H9 (cell line): ENCODE measurements around the gene PIK3R5. TPM values are rescaled to one million over a fixed set of nuclear protein-coding genes. Genes with fewer than 3 reads are reported as not detected.
A peak's percentile ranks its signal among the peaks of the same experiment; 100 is the strongest.

Source experiments
- DNase-seq: peaks from one replicate; pipeline ENCODE4 v3.0.0-alpha.2; 2017
- H2AFZ ChIP-seq: one replicate; pipeline ENCODE4 v1.6.1; 2013; ENCODE audit warnings: mild to moderate bottlenecking, low read length, control low read depth, moderate library complexity
- H2AK5ac ChIP-seq: 2 replicates; pipeline ENCODE4 v1.6.1; 2013; ENCODE audit warnings: low read length, control low read depth, mixed read lengths; ENCODE audit not compliant: insufficient read length
- H2BK120ac ChIP-seq: one replicate; pipeline ENCODE4 v1.6.1; 2013; ENCODE audit warnings: low read depth, mild to moderate bottlenecking, low read length, control low read depth, inconsistent platforms; ENCODE audit not compliant: poor library complexity, severe bottlenecking
- H2BK12ac ChIP-seq: 2 replicates; pipeline ENCODE4 v1.6.1; 2013; ENCODE audit warnings: low read length, control low read depth, mixed read lengths, low read depth; ENCODE audit not compliant: insufficient read length
- H2BK15ac ChIP-seq: 2 replicates; pipeline ENCODE4 v1.6.1; 2013; ENCODE audit warnings: low read depth, low read length, control low read depth
- H2BK20ac ChIP-seq: one replicate; pipeline ENCODE4 v1.6.1; 2013; ENCODE audit warnings: low read depth, mild to moderate bottlenecking, low read length, control low read depth, inconsistent platforms; ENCODE audit not compliant: poor library complexity, severe bottlenecking
- H2BK5ac ChIP-seq: 2 replicates; pipeline ENCODE4 v1.6.1; 2013; ENCODE audit warnings: low read length, control low read depth, mixed read lengths; ENCODE audit not compliant: insufficient read length
- H3K14ac ChIP-seq: 2 replicates; pipeline ENCODE4 v1.6.1; 2013; ENCODE audit warnings: low read length, control low read depth; ENCODE audit not compliant: insufficient read depth
- H3K18ac ChIP-seq: 2 replicates; pipeline ENCODE4 v1.6.1; 2013; ENCODE audit warnings: low read depth, mild to moderate bottlenecking, mixed read lengths, low read length, control low read depth; ENCODE audit not compliant: insufficient read length
- H3K23ac ChIP-seq: 2 replicates; pipeline ENCODE4 v1.6.1; 2013; ENCODE audit warnings: low read length, control low read depth, mixed read lengths, low read depth; ENCODE audit not compliant: insufficient read length
- H3K23me2 ChIP-seq: 2 replicates; pipeline ENCODE4 v1.6.1; 2013; ENCODE audit warnings: low read depth, mild to moderate bottlenecking, mixed read lengths, low read length, control low read depth; ENCODE audit not compliant: insufficient read length, poor library complexity, severe bottlenecking
- H3K27ac ChIP-seq: 2 replicates; pipeline ENCODE4 v1.5.1; 2013; ENCODE audit warnings: low read length, control low read depth, mixed read lengths, low read depth; ENCODE audit not compliant: insufficient read length
- H3K27me3 ChIP-seq: 2 replicates; pipeline ENCODE4 v1.6.1; 2013; ENCODE audit warnings: low read length, control low read depth, inconsistent platforms; ENCODE audit not compliant: insufficient read depth
- H3K4ac ChIP-seq: 2 replicates; pipeline ENCODE4 v1.6.1; 2013; ENCODE audit warnings: low read depth, mild to moderate bottlenecking, control low read depth, inconsistent platforms, low read length, moderate library complexity
- H3K4me1 ChIP-seq: 2 replicates; pipeline ENCODE4 v1.6.1; 2013; ENCODE audit warnings: low read length, control low read depth, inconsistent platforms; ENCODE audit not compliant: insufficient read depth
- H3K4me2 ChIP-seq: 2 replicates; pipeline ENCODE4 v1.6.1; 2013; ENCODE audit warnings: low read length, control low read depth, mixed read lengths; ENCODE audit not compliant: insufficient read length, insufficient read depth
- H3K56ac ChIP-seq: 2 replicates; pipeline ENCODE4 v1.6.1; 2013; ENCODE audit warnings: low read depth, mild to moderate bottlenecking, mixed read lengths, low read length, control low read depth; ENCODE audit not compliant: insufficient read length
- H3K79me1 ChIP-seq: 2 replicates; pipeline ENCODE4 v1.6.1; 2013; ENCODE audit warnings: low read depth, mild to moderate bottlenecking, moderate library complexity, low read length, control low read depth, inconsistent platforms; ENCODE audit not compliant: insufficient read depth, poor library complexity, severe bottlenecking
- H3K79me2 ChIP-seq: 2 replicates; pipeline ENCODE4 v1.6.1; 2013; ENCODE audit warnings: low read length, control low read depth, inconsistent platforms; ENCODE audit not compliant: insufficient read depth
- H3K9ac ChIP-seq: 2 replicates; pipeline ENCODE4 v1.6.1; 2013; ENCODE audit warnings: low read length, control low read depth, mixed read lengths; ENCODE audit not compliant: insufficient read length; ENCODE audit errors: extremely low read depth
- H3K9me3 ChIP-seq: one replicate; pipeline ENCODE4 v1.6.1; 2013; ENCODE audit warnings: low read depth, low read length, inconsistent platforms; ENCODE audit not compliant: control insufficient read depth
- H3T11ph ChIP-seq: one replicate; pipeline ENCODE4 v1.6.1; 2013; ENCODE audit warnings: mild to moderate bottlenecking, low read length, control low read depth, inconsistent platforms
- H4K20me1 ChIP-seq: one replicate; pipeline ENCODE4 v1.6.1; 2013; ENCODE audit not compliant: control insufficient read depth, insufficient read length, insufficient read depth
- H4K5ac ChIP-seq: 2 replicates; pipeline ENCODE4 v1.6.1; 2013; ENCODE audit warnings: low read depth, mild to moderate bottlenecking, mixed read lengths, low read length, control low read depth; ENCODE audit not compliant: insufficient read length
- H4K8ac ChIP-seq: replicated peaks from 2 replicates; pipeline ENCODE4 v1.6.1; 2013; ENCODE audit warnings: low read length, control low read depth, mixed read lengths, low read depth; ENCODE audit not compliant: insufficient read length
- H4K91ac ChIP-seq: 2 replicates; pipeline ENCODE4 v1.6.1; 2013; ENCODE audit warnings: low read depth, mild to moderate bottlenecking, moderate library complexity, mixed read lengths, low read length, control low read depth; ENCODE audit not compliant: insufficient read length
- H3K27ac Mint-ChIP-seq, 3 experiments: 2 replicates in 2 of 3; 3 replicates in 1 of 3; pipeline ENCODE4 v1.8.0; 2020 to 2021; ENCODE audit warnings: mixed read lengths in 3 of 3, mild to moderate bottlenecking in 1 of 3, moderate library complexity in 1 of 3
- H3K27me3 Mint-ChIP-seq: 2 replicates; pipeline ENCODE4 v1.8.0; 2021; ENCODE audit warnings: low read depth, mild to moderate bottlenecking, moderate library complexity, mixed read lengths
- H3K36me3 Mint-ChIP-seq, 3 experiments: 2 replicates in 2 of 3; 3 replicates in 1 of 3; pipeline ENCODE4 v1.8.0; 2020 to 2021; ENCODE audit warnings: low read depth in 3 of 3, mixed read lengths in 3 of 3; ENCODE audit not compliant: insufficient read depth in 1 of 3
- H3K4me1 Mint-ChIP-seq, 2 experiments: 2 replicates each; pipeline ENCODE4 v1.8.0; 2020; ENCODE audit warnings: mixed read lengths in 2 of 2
- H3K4me3 Mint-ChIP-seq, 2 experiments: 2 replicates in 1 of 2; 3 replicates in 1 of 2; pipeline ENCODE4 v1.8.0; 2020 to 2021; ENCODE audit warnings: mild to moderate bottlenecking in 2 of 2, mixed read lengths in 2 of 2, moderate library complexity in 1 of 2
- H3K9me3 Mint-ChIP-seq, 2 experiments: 2 replicates in 1 of 2; 3 replicates in 1 of 2; pipeline ENCODE4 v1.8.0; 2020; ENCODE audit warnings: mild to moderate bottlenecking in 2 of 2, mixed read lengths in 2 of 2, moderate library complexity in 1 of 2
- WGBS: extraction: QIAGEN DNeasy Blood & Tissue Kit; methylation state at CpG from one replicate; pipeline ENCODE4 v1.1.7; 2013; ENCODE audit warnings: missing lambda C conversion rate, low lambda C conversion rate, mixed read lengths; ENCODE audit not compliant: insufficient read length; ENCODE audit errors: extremely low coverage; 5-methylcytosine and 5-hydroxymethylcytosine counted together
- total RNA-seq: library from RNA; stranded (reverse); gene quantifications from 2 replicates; pipeline ENCODE4 v1.2.1, GENCODE V29; 2021
- TF ChIP-seq, protein P1 (sequence below): fragments of 200-600 bp; sonication (generic); conservative IDR thresholded peaks from 3 replicates; pipeline ENCODE4 v1.8.0; 2021; ENCODE audit warnings: antibody characterized with exemption, mild to moderate bottlenecking

The PIK3R5 gene
- total RNA-seq, 1 experiment from 2014 or later, result 1.4 TPM

DNA sequence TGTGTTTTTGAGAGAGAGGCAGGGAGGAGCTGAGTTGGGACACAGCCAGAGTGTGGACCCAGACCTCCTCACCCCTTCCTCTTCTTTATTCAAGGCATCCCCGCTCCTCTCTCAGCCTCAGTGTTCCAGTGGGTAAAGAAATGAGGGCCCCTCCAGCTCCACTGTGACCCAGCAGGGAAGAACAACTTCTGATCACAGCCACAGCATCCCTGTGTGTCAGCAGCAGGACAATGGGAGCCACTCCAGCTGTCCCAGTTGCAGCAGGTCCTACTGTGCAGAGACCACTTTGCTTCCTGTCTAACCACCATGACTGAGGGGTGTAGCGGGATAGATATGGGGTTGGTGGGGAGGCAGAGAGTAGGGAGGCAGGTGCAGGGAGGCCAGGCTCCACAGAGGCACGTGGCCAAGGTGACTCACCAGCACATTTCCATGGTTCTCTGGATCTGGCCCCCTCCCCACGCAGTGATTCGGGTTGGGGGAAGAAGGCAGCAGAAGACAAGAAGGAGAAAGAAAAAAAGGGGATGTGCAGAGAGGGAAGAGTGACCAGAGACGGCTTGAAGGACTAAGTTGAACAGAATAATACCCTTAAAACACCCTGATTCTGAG, 24.5 kb downstream of the PIK3R5 start:
- Histone ChIP-seq H3K14ac (no peak overlapping the region), H2BK20ac (no peak overlapping the region), H3K18ac (no peak overlapping the region), H4K91ac (no peak overlapping the region), H4K20me1 (no peaks in the 10 kb centered on the region), H2AK5ac (no peak overlapping the region), H2BK5ac (no peak overlapping the region), H3K27ac (no peak overlapping the region), H3K27me3 (no peaks in the 10 kb centered on the region), H3K4me2 (no peak overlapping the region), H4K8ac (no peak overlapping the region), H3K79me2 (no peaks in the 10 kb centered on the region), H2BK15ac (no peak overlapping the region), H3K79me1 (no peaks in the 10 kb centered on the region), H3K4ac (no peak overlapping the region), H3K23ac (no peak overlapping the region), H4K5ac (no peak overlapping the region), H2BK12ac (no peak overlapping the region), H2BK120ac (no peak overlapping the region), H3K23me2 (no peaks in the 10 kb centered on the region), H3T11ph (no peak overlapping the region), H3K9ac (no peak overlapping the region), H3K4me1 (no peaks in the 10 kb centered on the region; the same call in 1 of the 2 replicates), H3K56ac (no peak overlapping the region), H3K9me3 (no peaks in the 10 kb centered on the region), H2AFZ (no peak overlapping the region)
- Mint-ChIP-seq H3K27me3 (peaks cover 3% of the 10 kb centered on the region), H3K4me3 (no peak overlapping the region), H3K4me1 (peaks cover 22% of the 10 kb centered on the region in 2 experiments), H3K36me3 (0 out of 7 replicates have a peak, but pooled peaks cover 0 to 4% (median 0%) of the 10 kb centered on the region in 3 experiments), H3K9me3 (peaks cover 0 to 4% of the 10 kb centered on the region in 2 experiments; a peak in 2 of 5 replicates), H3K27ac (0 out of 7 replicates have a peak overlapping the region, but pooled peaks of 1 of the 3 experiments have one; percentile 15)
- no CpG with 5 or more reads among the region's 6 CpGs for WGBS
- DNase-seq, result peak; percentile 30
- TF ChIP-seq, protein P1, sequence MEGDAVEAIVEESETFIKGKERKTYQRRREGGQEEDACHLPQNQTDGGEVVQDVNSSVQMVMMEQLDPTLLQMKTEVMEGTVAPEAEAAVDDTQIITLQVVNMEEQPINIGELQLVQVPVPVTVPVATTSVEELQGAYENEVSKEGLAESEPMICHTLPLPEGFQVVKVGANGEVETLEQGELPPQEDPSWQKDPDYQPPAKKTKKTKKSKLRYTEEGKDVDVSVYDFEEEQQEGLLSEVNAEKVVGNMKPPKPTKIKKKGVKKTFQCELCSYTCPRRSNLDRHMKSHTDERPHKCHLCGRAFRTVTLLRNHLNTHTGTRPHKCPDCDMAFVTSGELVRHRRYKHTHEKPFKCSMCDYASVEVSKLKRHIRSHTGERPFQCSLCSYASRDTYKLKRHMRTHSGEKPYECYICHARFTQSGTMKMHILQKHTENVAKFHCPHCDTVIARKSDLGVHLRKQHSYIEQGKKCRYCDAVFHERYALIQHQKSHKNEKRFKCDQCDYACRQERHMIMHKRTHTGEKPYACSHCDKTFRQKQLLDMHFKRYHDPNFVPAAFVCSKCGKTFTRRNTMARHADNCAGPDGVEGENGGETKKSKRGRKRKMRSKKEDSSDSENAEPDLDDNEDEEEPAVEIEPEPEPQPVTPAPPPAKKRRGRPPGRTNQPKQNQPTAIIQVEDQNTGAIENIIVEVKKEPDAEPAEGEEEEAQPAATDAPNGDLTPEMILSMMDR, result no peak
